ENCODE results near the gene GUSB. TPM values are rescaled to one million over a fixed set of nuclear protein-coding genes. Genes with fewer than 3 reads are reported as not detected.

Gene GUSB
- total and polyA plus RNA-seq, 9 of the 15 experiments (the other 6 are each of a cell fraction or from before 2014, with no cell fraction given): 22.7 to 102 (median 60.1) TPM

DNA sequence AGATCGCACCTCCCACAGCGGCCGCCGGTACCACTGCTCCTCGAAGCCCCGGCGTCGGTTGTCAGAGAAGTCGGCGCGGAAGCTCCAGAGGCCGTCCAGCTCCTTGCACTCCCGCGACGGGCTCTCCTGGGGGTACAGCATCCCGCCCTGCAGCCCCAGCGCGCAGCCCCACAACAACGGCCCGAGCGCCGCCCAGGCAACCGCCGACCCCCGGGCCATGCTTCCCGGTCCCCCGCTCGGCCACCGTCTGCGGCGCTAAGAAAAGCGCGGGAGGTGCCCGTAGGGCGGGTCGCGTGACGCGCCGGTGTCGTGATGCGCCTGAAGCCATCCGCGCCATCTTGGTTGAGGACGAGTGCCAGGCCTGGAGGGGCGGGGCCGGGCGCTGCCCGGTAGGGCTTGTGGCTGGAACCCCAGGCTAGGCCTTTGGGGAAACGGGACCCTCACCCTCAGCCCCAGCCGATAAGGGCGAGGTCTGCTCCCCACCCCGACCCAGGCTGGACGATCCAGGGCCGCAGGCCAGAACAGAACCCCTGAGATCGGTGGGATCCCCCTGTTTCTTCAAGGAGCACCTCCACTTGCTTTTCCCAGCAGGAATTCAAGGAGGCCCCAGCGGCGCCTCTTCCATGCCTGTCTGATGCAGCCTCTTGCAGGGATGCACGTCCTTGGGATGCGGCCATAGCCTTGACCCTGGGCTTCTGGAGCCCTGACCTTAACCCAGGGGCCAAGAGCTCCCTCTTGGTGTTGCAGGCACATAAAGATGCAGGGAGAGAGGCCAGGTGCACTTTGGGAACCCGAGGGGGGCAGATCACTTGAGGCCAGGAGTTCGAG lies at the start of gene GUSB (continued):
- TF ChIP-seq, protein P1, sequence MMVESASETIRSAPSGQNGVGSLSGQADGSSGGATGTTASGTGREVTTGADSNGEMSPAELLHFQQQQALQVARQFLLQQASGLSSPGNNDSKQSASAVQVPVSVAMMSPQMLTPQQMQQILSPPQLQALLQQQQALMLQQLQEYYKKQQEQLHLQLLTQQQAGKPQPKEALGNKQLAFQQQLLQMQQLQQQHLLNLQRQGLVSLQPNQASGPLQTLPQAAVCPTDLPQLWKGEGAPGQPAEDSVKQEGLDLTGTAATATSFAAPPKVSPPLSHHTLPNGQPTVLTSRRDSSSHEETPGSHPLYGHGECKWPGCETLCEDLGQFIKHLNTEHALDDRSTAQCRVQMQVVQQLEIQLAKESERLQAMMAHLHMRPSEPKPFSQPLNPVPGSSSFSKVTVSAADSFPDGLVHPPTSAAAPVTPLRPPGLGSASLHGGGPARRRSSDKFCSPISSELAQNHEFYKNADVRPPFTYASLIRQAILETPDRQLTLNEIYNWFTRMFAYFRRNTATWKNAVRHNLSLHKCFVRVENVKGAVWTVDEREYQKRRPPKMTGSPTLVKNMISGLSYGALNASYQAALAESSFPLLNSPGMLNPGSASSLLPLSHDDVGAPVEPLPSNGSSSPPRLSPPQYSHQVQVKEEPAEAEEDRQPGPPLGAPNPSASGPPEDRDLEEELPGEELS (CRISPR knock-in tag; IDR thresholded peaks at IDR 0.05; ENCODE audit: borderline replicate concordance): no peak; the same call in 1 of the 2 replicates
- TF ChIP-seq PTRF (tag; IDR thresholded peaks at IDR 0.05): no peak
- peak; percentile 91 for TF ChIP-seq CBFB (CRISPR knock-in tag; IDR thresholded peaks at IDR 0.05)
- TF ChIP-seq SP1 (CRISPR knock-in tag; IDR thresholded peaks at IDR 0.05): peak; percentile 96
- TF ChIP-seq LCOR (CRISPR knock-in tag; IDR thresholded peaks at IDR 0.05): peak; percentile 97
- TF ChIP-seq, protein P2, sequence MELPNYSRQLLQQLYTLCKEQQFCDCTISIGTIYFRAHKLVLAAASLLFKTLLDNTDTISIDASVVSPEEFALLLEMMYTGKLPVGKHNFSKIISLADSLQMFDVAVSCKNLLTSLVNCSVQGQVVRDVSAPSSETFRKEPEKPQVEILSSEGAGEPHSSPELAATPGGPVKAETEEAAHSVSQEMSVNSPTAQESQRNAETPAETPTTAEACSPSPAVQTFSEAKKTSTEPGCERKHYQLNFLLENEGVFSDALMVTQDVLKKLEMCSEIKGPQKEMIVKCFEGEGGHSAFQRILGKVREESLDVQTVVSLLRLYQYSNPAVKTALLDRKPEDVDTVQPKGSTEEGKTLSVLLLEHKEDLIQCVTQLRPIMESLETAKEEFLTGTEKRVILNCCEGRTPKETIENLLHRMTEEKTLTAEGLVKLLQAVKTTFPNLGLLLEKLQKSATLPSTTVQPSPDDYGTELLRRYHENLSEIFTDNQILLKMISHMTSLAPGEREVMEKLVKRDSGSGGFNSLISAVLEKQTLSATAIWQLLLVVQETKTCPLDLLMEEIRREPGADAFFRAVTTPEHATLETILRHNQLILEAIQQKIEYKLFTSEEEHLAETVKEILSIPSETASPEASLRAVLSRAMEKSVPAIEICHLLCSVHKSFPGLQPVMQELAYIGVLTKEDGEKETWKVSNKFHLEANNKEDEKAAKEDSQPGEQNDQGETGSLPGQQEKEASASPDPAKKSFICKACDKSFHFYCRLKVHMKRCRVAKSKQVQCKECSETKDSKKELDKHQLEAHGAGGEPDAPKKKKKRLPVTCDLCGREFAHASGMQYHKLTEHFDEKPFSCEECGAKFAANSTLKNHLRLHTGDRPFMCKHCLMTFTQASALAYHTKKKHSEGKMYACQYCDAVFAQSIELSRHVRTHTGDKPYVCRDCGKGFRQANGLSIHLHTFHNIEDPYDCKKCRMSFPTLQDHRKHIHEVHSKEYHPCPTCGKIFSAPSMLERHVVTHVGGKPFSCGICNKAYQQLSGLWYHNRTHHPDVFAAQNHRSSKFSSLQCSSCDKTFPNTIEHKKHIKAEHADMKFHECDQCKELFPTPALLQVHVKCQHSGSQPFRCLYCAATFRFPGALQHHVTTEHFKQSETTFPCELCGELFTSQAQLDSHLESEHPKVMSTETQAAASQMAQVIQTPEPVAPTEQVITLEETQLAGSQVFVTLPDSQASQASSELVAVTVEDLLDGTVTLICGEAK (IDR thresholded peaks at IDR 0.05): peak; percentile 51
- TF ChIP-seq, protein P2 (CRISPR knock-in tag; IDR thresholded peaks at IDR 0.05): no peak
- TF ChIP-seq KDM5B (IDR thresholded peaks at IDR 0.05; ENCODE audit: insufficient replicate concordance, low read depth, low read length): peak; percentile 78
- TF ChIP-seq, protein P3, sequence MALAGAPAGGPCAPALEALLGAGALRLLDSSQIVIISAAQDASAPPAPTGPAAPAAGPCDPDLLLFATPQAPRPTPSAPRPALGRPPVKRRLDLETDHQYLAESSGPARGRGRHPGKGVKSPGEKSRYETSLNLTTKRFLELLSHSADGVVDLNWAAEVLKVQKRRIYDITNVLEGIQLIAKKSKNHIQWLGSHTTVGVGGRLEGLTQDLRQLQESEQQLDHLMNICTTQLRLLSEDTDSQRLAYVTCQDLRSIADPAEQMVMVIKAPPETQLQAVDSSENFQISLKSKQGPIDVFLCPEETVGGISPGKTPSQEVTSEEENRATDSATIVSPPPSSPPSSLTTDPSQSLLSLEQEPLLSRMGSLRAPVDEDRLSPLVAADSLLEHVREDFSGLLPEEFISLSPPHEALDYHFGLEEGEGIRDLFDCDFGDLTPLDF (CRISPR knock-in tag; IDR thresholded peaks at IDR 0.05): peak; percentile 100
- TF ChIP-seq, protein P4, sequence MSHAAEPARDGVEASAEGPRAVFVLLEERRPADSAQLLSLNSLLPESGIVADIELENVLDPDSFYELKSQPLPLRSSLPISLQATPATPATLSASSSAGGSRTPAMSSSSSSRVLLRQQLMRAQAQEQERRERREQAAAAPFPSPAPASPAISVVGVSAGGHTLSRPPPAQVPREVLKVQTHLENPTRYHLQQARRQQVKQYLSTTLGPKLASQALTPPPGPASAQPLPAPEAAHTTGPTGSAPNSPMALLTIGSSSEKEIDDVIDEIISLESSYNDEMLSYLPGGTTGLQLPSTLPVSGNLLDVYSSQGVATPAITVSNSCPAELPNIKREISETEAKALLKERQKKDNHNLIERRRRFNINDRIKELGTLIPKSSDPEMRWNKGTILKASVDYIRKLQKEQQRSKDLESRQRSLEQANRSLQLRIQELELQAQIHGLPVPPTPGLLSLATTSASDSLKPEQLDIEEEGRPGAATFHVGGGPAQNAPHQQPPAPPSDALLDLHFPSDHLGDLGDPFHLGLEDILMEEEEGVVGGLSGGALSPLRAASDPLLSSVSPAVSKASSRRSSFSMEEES (CRISPR knock-in tag; IDR thresholded peaks at IDR 0.05): no peak
- no peak for TF ChIP-seq BACH1 (tag; IDR thresholded peaks at IDR 0.05)
- peak; percentile 13; the same call in 1 of the 2 replicates for TF ChIP-seq FOSL1 (tag; conservative IDR thresholded peaks at IDR 0.05)

All from K562 (cell line).